Measurements from ENCODE around the gene UBE2G1. TPM values are rescaled to one million over a fixed set of nuclear protein-coding genes. Genes with fewer than 3 reads are reported as not detected.

UBE2G1 gene
- total RNA-seq, 4 donors from 2014 or later: 27.3 to 54.0 (median 32.0) TPM

GRCh38 chr17:4387137-4387536 lies 20.7 kb upstream of the UBE2G1 start:
- TF ChIP-seq, protein P1, sequence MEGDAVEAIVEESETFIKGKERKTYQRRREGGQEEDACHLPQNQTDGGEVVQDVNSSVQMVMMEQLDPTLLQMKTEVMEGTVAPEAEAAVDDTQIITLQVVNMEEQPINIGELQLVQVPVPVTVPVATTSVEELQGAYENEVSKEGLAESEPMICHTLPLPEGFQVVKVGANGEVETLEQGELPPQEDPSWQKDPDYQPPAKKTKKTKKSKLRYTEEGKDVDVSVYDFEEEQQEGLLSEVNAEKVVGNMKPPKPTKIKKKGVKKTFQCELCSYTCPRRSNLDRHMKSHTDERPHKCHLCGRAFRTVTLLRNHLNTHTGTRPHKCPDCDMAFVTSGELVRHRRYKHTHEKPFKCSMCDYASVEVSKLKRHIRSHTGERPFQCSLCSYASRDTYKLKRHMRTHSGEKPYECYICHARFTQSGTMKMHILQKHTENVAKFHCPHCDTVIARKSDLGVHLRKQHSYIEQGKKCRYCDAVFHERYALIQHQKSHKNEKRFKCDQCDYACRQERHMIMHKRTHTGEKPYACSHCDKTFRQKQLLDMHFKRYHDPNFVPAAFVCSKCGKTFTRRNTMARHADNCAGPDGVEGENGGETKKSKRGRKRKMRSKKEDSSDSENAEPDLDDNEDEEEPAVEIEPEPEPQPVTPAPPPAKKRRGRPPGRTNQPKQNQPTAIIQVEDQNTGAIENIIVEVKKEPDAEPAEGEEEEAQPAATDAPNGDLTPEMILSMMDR (IDR thresholded peaks at IDR 0.05; ENCODE audit: low read depth): no peak

DNA sequence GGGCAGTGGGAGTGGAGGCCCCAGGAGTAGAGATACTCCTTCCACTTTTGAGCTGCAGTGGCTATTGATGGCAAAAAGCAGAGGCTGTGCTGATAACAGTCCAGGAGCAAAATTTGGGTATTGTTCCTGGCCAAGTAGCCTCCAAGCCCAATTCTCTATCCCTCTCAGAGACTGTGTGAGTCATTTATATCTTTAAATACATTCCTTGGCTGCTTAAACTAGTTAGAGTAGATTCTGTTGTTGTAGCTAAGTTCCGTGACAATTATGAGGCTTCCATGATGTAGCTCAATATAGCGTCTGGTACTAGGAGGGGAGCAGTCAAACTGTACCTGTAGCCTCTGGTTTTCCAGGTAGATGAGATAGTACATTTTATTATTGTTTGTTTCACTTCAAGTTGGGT lies 19.9 kb upstream of the UBE2G1 start:
- TF ChIP-seq, protein P1 (IDR thresholded peaks at IDR 0.05; ENCODE audit: low read depth): no peak

DNA sequence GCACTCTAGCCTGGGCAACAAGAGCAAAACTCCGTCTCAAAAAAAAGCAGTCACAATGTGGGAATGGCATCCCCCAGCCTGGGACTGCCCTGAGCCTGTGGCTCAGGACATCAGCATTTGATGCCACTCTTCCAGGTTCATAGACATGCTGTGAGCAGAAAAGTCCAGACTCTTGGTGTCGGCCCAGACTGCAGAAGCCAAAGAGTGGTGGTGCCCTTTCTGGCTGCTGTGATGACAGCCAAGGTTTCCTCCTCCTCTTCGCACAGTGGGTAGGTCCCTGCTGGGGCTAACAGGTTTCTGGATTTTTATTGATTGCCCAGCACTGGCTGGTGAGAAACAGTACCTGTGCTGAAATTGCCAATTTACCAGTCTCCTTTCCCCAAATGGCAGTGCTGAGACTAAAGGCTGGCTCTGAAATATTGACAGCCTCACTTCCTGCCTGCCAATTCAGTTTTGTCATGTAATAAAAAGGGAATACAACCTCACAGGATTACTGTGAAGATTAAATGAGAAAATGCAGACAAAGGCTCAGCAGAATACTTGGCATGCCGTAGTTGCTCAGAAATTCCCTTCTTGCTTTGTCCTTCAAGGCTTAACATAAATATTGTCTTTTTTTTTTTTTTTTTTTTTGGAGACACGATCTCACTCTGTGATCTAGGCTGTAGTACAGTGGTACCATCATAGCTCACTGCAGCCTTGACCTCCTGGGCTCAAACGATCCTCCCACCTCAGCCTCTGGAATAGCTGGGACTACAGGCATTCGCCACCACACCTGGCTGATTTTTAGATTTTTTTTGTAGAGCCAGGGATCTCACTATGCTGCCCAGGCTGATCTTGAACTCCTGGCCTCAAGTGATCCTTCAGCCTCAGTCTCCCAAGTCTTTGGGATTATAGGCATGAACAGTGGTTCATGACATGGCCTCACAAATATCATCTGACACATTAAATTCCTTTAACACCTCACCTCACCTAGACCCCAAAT lies 15.5 kb upstream of the UBE2G1 start:
- TF ChIP-seq, protein P1 (IDR thresholded peaks at IDR 0.05; ENCODE audit: low read depth): no peak

- TF ChIP-seq, protein P1 (IDR thresholded peaks at IDR 0.05; ENCODE audit: low read depth): no peak
Measured at GRCh38 chr17:4378626-4379025, 12.2 kb upstream of the UBE2G1 start.

DNA sequence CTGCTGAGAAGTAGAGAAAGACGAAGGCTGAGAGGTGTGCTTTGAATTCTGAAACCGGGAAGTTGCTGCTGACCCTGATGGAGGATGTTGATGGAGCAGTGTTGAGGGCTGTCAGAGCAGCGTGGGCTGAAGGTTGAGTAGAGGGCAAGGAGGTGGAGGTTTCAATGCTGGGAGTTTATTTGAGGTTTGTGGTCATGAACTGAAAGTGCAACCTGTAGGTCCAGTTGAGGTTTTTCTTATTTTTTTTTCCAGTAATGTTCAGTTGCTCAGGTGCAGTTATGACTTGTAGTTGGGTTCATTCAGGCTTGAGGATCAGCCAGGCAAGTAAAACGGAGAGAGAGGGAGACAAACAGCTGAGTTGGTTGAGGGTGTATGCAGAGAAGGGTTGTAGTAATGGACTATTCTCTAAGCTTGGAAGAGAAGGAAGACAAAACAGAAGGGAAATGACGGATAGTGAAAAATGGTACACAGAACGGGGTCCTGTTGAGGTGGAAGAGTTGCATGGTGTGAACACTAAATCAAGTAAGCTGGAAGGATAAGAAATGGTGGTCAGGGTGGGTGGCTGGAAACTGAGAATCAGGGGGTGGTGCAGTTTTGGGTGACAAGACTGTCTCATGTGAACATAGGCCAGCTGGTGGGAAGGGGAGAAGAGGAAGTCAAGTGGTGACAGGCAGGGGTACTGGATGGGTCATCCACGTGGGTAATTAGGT lies 8.7 kb upstream of the UBE2G1 start:
- TF ChIP-seq, protein P1 (IDR thresholded peaks at IDR 0.05; ENCODE audit: low read depth): no peak

DNA sequence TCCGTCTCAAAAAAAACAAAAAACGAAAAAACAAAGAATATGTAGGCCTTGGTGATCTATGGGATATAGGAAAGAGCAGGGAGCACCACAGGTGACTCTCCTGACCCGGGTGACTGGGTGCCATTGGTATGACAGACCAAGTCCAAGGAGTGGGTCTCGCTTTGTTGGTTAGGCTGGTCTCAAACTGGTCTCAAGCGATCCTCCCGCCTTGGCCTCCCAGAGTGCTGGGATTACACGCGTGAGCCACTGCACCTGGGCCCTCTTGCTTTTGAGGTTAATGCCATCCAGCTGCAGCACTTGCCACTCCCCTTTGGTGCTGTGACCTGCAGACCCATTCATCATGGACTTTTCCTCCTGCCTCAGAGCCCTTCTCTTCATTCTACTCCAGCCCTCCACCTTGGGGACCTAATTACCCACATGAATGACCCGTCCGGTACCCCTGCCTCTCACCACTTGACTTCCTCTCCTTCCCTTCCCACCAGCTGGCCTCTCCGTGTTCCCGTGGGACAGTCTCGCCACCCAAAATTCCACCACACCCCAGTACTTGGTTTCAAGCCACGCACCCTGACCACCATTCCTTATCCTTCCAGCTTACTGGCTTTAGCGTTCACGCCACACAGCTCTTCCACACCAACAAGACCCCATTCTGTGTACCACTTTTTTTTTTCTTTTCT lies 3.2 kb upstream of the UBE2G1 start:
- TF ChIP-seq, protein P1 (IDR thresholded peaks at IDR 0.05; ENCODE audit: low read depth): no peak

Measured in subcutaneous adipose tissue (tissue), 4 donors.